ENCODE data around the gene ABLIM1. TPM values are rescaled to one million over a fixed set of nuclear protein-coding genes. Genes with fewer than 3 reads are reported as not detected.

The ABLIM1 gene
- total RNA-seq, 4 donors from 2014 or later = 83.1 to 145 (median 120) TPM

DNA sequence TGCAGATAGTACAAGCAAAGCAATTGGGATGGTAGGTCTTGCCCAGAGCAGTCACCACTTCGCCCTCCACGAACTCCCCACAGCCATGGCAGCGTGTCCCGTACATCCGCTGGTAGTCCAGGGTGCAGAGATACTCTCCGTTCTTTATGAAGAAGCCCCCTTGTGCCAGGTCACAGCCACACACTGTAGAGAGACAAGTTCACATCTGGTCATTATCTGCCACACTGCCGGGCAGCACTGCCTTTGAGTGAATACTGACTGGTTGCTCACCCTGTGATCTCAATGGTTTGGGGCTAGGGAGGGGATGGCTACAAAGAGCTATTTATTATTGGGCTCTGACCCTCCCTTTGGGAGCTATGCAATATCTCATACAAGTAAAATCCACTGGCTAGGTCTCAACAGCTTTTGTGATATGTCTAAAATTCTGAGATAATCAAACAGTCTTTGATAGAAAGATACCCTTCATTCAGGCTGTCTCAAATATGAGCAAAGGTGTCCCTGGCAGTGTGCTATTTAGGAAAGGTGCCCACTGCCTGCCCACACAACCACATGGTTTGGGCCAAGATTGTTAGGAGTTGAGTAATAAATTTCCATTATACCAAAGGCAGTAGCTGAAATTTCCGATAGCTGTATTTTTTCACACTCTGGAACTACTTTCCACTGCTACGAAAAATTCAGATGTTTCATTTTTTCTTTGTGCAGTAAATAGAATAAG is 82.5 kb downstream of the ABLIM1 start:
- Histone ChIP-seq H3K4me3 (peak overlapping the region; percentile 7 to 37 (median 26)), H3K27me3 (no peaks in the 10 kb centered on the region), H3K4me1 (peaks cover 29 to 44% (median 34%) of the 10 kb centered on the region in 4 donors), H3K9me3 (no peaks in the 10 kb centered on the region), H3K27ac (replicated peaks in 1 of 4) (peak overlapping the region in 3 of 4 donors; percentile 32 to 45 (median 42)), H3K36me3 (peaks cover 0 to 34% (median 3%) of the 10 kb centered on the region in 4 donors)
- intact Hi-C loops (cut with DNase I) = no loop called here
- peak in 1 of 2 donors; percentile 69 for TF ChIP-seq POLR2AphosphoS5 (IDR thresholded peaks at IDR 0.05)
- TF ChIP-seq POLR2A (IDR thresholded peaks at IDR 0.05; ENCODE audit: low read depth) = no peak
- no peak for DNase-seq (ENCODE audit: extremely low spot score)
- 75% methylated on average over 8 of the region's 9 CpGs for WGBS

DNA sequence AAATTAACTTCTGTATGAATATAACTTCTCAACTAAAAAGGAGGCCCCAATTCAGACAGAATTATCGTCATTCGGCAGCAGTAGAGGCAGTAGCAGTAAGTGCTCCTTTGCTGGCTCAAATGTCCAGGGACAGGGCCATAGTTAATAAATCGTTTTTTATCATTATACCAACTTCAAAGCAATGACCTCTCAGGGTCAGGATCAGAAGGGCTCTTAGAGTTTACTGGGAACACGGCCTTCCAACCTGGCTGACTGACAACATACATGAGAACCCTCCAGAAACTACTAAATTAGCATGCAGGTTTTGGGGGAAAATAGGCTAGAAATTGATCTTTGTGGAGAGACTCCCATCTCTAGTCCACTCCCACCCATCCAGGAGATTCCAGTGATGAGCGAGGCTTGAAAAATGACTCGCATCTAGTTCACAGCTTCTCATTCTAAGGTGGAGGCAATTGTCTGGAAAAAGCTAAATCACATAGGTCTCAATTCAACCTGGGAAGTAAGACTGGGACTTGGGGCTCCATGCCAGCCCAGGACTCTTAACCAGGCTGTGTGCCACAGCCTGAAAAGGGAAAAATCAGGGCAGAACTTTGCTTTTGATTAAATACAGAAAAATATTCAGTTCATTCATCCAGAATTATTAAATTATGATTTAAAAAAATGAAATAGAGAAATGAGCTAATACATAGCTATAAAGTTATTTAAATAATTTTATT is 84.6 kb downstream of the ABLIM1 start:
- H3K27ac ChIP-seq (replicated peaks in 1 of 4) = peak overlapping the region in 1 of 4 donors; percentile 21
- DNase-seq (ENCODE audit: extremely low spot score) = no peak
- intact Hi-C loops (cut with DNase I) = no loop called here
- WGBS = 87% methylated on average over 6 of the region's 6 CpGs
- H3K4me3 ChIP-seq = peak overlapping the region in 1 of 4 donors; percentile 1
- TF ChIP-seq POLR2A (IDR thresholded peaks at IDR 0.05; ENCODE audit: low read depth) (no peak), POLR2AphosphoS5 (IDR thresholded peaks at IDR 0.05) (no peak), EP300 (IDR thresholded peaks at IDR 0.05) (no peak)
- TF ChIP-seq, protein P1, sequence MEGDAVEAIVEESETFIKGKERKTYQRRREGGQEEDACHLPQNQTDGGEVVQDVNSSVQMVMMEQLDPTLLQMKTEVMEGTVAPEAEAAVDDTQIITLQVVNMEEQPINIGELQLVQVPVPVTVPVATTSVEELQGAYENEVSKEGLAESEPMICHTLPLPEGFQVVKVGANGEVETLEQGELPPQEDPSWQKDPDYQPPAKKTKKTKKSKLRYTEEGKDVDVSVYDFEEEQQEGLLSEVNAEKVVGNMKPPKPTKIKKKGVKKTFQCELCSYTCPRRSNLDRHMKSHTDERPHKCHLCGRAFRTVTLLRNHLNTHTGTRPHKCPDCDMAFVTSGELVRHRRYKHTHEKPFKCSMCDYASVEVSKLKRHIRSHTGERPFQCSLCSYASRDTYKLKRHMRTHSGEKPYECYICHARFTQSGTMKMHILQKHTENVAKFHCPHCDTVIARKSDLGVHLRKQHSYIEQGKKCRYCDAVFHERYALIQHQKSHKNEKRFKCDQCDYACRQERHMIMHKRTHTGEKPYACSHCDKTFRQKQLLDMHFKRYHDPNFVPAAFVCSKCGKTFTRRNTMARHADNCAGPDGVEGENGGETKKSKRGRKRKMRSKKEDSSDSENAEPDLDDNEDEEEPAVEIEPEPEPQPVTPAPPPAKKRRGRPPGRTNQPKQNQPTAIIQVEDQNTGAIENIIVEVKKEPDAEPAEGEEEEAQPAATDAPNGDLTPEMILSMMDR (IDR thresholded peaks at IDR 0.05) = no peak
- no peaks in the 10 kb centered on the region for H3K27me3 ChIP-seq
- H3K4me1 ChIP-seq = peaks cover 29 to 40% (median 34%) of the 10 kb centered on the region in 4 donors
- H3K9me3 ChIP-seq = no peaks in the 10 kb centered on the region
- peaks cover 0 to 55% (median 5%) of the 10 kb centered on the region in 4 donors for H3K36me3 ChIP-seq

DNA sequence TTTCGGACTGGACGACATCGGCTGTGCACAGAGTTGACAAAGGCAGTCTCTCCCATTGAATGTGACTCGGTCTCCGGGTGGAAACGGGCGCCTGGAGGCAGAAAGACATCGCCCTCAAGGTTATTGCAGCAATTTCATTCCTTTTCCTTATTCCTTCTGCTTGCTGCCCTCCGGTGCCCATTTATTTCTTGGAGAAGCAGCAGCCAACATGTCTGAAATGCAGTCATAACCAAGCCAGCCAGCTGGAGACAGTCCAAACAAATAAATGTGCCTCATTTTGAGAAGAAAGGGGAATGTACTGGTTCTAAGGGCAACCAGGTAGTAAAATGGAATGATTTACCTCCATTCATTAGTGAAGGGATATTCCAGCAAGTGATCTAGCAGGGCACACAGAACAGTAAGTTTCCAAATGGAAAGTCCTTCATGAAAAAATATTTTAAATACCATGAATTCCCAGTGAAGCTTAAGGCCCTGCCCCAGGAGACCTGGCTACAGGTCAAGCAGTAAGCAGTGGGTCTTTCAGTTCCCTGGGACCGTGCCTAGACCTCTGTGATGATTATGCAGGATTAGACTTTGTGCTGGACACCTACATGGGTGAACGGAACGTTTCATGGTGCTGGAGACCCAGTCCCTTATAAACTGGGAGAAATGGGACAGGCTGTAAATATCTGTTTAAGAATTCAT is 86.6 kb downstream of the ABLIM1 start:
- Histone ChIP-seq H3K27ac (replicated peaks in 1 of 4) (peak overlapping the region in 2 of 4 donors; percentile 1 to 6), H3K4me1 (peaks cover 11 to 21% (median 17%) of the 10 kb centered on the region in 4 donors), H3K27me3 (no peaks in the 10 kb centered on the region), H3K36me3 (peaks cover 0 to 72% (median 5%) of the 10 kb centered on the region in 4 donors), H3K9me3 (no peaks in the 10 kb centered on the region), H3K4me3 (no peak overlapping the region)
- 87% methylated on average over 12 of the region's 12 CpGs for WGBS
- no peak for DNase-seq (ENCODE audit: extremely low spot score)
- intact Hi-C loops (cut with DNase I) = no loop called here
- TF ChIP-seq, protein P1 (IDR thresholded peaks at IDR 0.05) = no peak
- TF ChIP-seq POLR2A (IDR thresholded peaks at IDR 0.05; ENCODE audit: low read depth) (no peak), EP300 (IDR thresholded peaks at IDR 0.05) (no peak), POLR2AphosphoS5 (IDR thresholded peaks at IDR 0.05) (no peak)

DNA sequence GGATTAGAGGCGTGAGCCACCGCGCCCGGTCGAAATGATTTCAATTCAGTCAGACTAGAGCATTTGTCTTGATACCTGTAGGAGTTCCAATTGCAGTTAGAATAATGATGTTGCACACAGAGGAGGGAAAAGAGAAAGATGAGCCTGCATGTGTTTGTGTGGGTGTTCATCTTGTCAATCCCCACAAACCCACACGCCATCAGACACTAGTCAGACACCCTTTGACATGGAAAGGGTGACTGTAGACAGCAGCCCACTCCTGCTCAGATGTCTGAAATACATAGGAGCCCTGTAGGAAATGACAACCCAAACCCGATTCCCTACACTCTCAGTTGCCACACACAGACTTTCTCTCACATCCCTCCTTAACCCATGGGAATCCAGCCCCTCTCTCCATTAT is 92.0 kb downstream of the ABLIM1 start:
- intact Hi-C loops (cut with DNase I) = no loop called here
- no peak overlapping the region for H3K27ac ChIP-seq (replicated peaks in 1 of 4)
- no peaks in the 10 kb centered on the region for H3K27me3 ChIP-seq
- H3K4me3 ChIP-seq = no peak overlapping the region
- H3K4me1 ChIP-seq = peaks cover under 1 to 10% (median 7%) of the 10 kb centered on the region in 4 donors
- no peak for DNase-seq (ENCODE audit: extremely low spot score)
- H3K9me3 ChIP-seq = no peaks in the 10 kb centered on the region
- 98% methylated on average over 7 of the region's 7 CpGs for WGBS
- TF ChIP-seq POLR2A (IDR thresholded peaks at IDR 0.05; ENCODE audit: low read depth) = no peak
- TF ChIP-seq, protein P1 (IDR thresholded peaks at IDR 0.05) = no peak
- no peak for TF ChIP-seq POLR2AphosphoS5 (IDR thresholded peaks at IDR 0.05)
- TF ChIP-seq EP300 (IDR thresholded peaks at IDR 0.05) = no peak
- H3K36me3 ChIP-seq = peaks cover 0 to 79% (median 2%) of the 10 kb centered on the region in 4 donors

DNA sequence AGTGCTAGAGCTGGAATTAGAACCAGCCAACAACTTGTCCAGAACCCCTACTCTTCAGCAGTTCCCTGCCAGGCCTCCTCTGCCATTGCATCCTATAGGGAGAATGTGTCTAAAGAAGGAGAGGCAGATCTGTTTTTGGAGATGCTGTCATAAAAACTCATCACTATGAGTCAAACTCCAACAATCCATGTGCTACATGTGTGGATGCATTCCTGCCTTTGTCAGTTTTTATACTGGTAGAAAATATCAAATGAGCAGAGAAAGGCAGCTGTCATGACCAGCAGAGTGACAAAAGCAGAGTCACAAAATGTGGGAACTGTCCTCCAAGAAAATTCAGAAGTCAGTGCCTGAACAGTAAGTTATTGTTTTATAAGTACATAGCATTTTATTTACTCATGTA is 93.0 kb downstream of the ABLIM1 start:
- DNase-seq (ENCODE audit: extremely low spot score) = no peak
- TF ChIP-seq POLR2A (IDR thresholded peaks at IDR 0.05; ENCODE audit: low read depth) = no peak
- no peak for TF ChIP-seq EP300 (IDR thresholded peaks at IDR 0.05)
- TF ChIP-seq POLR2AphosphoS5 (IDR thresholded peaks at IDR 0.05) = no peak
- TF ChIP-seq, protein P1 (IDR thresholded peaks at IDR 0.05) = no peak
- no peak overlapping the region for H3K27ac ChIP-seq (replicated peaks in 1 of 4)
- H3K27me3 ChIP-seq = no peaks in the 10 kb centered on the region
- H3K36me3 ChIP-seq = peaks cover 0 to 69% (median 2%) of the 10 kb centered on the region in 4 donors
- H3K4me3 ChIP-seq = no peak overlapping the region
- H3K9me3 ChIP-seq = no peaks in the 10 kb centered on the region
- intact Hi-C loops (cut with DNase I) = no loop called here
- H3K4me1 ChIP-seq = peaks cover 0 to 19% (median 7%) of the 10 kb centered on the region in 4 donors

Measured in esophagus muscularis mucosa (tissue), 4 donors.